Measurements from ENCODE around the gene MYH7B. TPM values are rescaled to one million over a fixed set of nuclear protein-coding genes. Genes with fewer than 3 reads are reported as not detected.

MYH7B gene
- total RNA-seq, 1 experiment from 2014 or later = 0.22 TPM

DNA sequence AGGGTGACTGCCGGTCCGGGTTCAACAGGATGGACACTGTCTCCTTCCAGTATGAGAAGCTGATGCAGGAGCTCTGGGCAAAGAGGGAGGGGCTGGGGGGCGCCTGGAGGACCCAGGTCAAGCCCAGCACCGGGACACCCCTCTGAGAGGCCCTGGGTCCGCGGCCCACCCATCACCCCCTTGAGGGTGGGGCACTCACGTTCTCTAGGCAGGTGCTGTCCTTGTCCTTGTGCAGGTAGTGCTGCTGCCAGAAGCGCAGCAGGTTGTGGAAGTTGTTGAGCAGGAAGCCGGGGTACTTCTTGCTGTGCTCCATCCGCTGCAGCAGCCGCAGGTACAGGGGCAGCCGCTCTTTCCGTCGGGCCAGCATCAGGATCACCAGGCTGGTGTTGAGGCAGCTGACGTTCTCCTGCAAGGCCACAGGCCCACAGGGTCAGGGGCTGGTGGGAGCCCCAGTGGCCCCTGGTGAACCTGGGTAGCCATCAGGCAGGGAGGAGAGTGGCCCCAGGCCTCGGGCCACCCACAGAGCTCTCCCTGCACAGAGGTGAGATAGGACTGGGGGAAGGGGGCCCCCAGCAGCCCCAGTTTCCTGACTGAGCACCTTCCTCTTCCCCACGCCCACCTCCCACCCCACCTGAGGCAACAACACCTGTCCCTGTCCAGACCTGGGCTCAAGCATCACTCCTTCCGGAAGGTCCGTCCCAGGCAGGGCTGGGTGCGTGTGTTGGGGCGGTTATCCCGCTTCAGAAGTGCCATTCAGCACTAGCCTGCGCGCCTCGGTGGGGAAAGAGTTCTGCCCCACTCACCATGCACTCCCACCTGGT, 47.8 kb downstream of the MYH7B start:
- H3K9ac ChIP-seq (ENCODE audit: extremely low read depth, insufficient read length, low read length) = no peak overlapping the region
- no peaks in the 10 kb centered on the region for H3K27me3 ChIP-seq (ENCODE audit: insufficient read depth, low read length)
- no peak overlapping the region for H3K4me2 ChIP-seq (ENCODE audit: insufficient read depth, insufficient read length, low read length)
- Mint-ChIP-seq H3K9me3 (no peaks in the 10 kb centered on the region; a peak in 1 of 5 replicates), H3K27ac (peak overlapping the region in 1 of 3 experiments; percentile 74; a peak in 3 of 7 replicates), H3K36me3 (ENCODE audit: insufficient read depth in 1 of 3, low read depth in 3 of 3) (peaks cover 30 to 91% (median 81%) of the 10 kb centered on the region in 3 experiments), H3K27me3 (ENCODE audit: low read depth) (no peaks in the 10 kb centered on the region), H3K4me1 (peaks cover 7% of the 10 kb centered on the region in 2 experiments), H3K4me3 (no peak overlapping the region)
- H2AFZ ChIP-seq (ENCODE audit: low read length) = no peak overlapping the region
- TF ChIP-seq, protein P1, sequence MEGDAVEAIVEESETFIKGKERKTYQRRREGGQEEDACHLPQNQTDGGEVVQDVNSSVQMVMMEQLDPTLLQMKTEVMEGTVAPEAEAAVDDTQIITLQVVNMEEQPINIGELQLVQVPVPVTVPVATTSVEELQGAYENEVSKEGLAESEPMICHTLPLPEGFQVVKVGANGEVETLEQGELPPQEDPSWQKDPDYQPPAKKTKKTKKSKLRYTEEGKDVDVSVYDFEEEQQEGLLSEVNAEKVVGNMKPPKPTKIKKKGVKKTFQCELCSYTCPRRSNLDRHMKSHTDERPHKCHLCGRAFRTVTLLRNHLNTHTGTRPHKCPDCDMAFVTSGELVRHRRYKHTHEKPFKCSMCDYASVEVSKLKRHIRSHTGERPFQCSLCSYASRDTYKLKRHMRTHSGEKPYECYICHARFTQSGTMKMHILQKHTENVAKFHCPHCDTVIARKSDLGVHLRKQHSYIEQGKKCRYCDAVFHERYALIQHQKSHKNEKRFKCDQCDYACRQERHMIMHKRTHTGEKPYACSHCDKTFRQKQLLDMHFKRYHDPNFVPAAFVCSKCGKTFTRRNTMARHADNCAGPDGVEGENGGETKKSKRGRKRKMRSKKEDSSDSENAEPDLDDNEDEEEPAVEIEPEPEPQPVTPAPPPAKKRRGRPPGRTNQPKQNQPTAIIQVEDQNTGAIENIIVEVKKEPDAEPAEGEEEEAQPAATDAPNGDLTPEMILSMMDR (conservative IDR thresholded peaks at IDR 0.05) = no peak
- no peak overlapping the region for H2BK5ac ChIP-seq (ENCODE audit: insufficient read length, low read length)
- H3K4ac ChIP-seq (ENCODE audit: low read depth, low read length) = no peak overlapping the region
- H3K79me2 ChIP-seq (ENCODE audit: insufficient read depth, low read length) = no peaks in the 10 kb centered on the region
- H2BK20ac ChIP-seq (ENCODE audit: low read depth, low read length, poor library complexity, severe bottlenecking) = no peak overlapping the region
- DNase-seq = no peak
- no peak overlapping the region for H3K14ac ChIP-seq (ENCODE audit: insufficient read depth, low read length)
- no peak overlapping the region for H4K91ac ChIP-seq (ENCODE audit: insufficient read length, low read depth, low read length)
- H3K4me1 ChIP-seq (ENCODE audit: insufficient read depth, low read length) = no peaks in the 10 kb centered on the region
- no peaks in the 10 kb centered on the region for H3K79me1 ChIP-seq (ENCODE audit: insufficient read depth, low read depth, low read length, poor library complexity, severe bottlenecking)
- H2BK12ac ChIP-seq (ENCODE audit: insufficient read length, low read depth, low read length) = no peak overlapping the region
- WGBS (ENCODE audit: extremely low coverage, insufficient read length, low lambda C conversion rate) = no CpG with 5 or more reads among the region's 25 CpGs
- H3T11ph ChIP-seq (ENCODE audit: low read length) = no peak overlapping the region
- no peaks in the 10 kb centered on the region for H3K23me2 ChIP-seq (ENCODE audit: insufficient read length, low read depth, low read length, poor library complexity, severe bottlenecking)
- no peak overlapping the region for H3K27ac ChIP-seq (ENCODE audit: insufficient read length, low read depth, low read length)
- H2BK120ac ChIP-seq (ENCODE audit: low read depth, low read length, poor library complexity, severe bottlenecking) = no peak overlapping the region
- H3K18ac ChIP-seq (ENCODE audit: insufficient read length, low read depth, low read length) = no peak overlapping the region
- H4K8ac ChIP-seq (replicated peaks; ENCODE audit: insufficient read length, low read depth, low read length) = no peak overlapping the region
- no peak overlapping the region for H3K56ac ChIP-seq (ENCODE audit: insufficient read length, low read depth, low read length)
- no peaks in the 10 kb centered on the region for H3K9me3 ChIP-seq (ENCODE audit: control insufficient read depth, low read depth, low read length)
- no peak overlapping the region for H3K23ac ChIP-seq (ENCODE audit: insufficient read length, low read depth, low read length)
- H2BK15ac ChIP-seq (ENCODE audit: low read depth, low read length) = no peak overlapping the region
- no peaks in the 10 kb centered on the region for H4K20me1 ChIP-seq (ENCODE audit: control insufficient read depth, insufficient read depth, insufficient read length)
- H4K5ac ChIP-seq (ENCODE audit: insufficient read length, low read depth, low read length) = no peak overlapping the region
- no peak overlapping the region for H2AK5ac ChIP-seq (ENCODE audit: insufficient read length, low read length)
